Left ventricle myocardium superior (tissue), 1 donor: ENCODE measurements around the gene METTL4. TPM values are rescaled to one million over a fixed set of nuclear protein-coding genes. Genes with fewer than 3 reads are reported as not detected.
"Not testable (repeated sequence)": the region's sequence is repeated elsewhere in the genome, so short reads cannot be mapped to it uniquely, and the experiment has no call there.

Source experiments
- ATAC-seq: fragments of 200-7000 bp; cut with Tn5 transposase; one replicate; pipeline ENCODE4 v1.9.1; 2020; ENCODE audit warnings: mild to moderate bottlenecking, moderate library complexity
- DNase-seq: peaks from one replicate; pipeline ENCODE4 v3.0.0-alpha.2; 2020
- intact Hi-C: fragments of 100-400 bp; cut with micrococcal nuclease; formaldehyde crosslinking; loops from one replicate; pipeline ENCODE4 v1.11.0; 2022
- total RNA-seq: library from RNA; stranded (reverse); fragmentation: NEBNext Ultra II Directional; extraction: Animal tissue kit (Norgen Biotek cat#: 25700); gene quantifications from one replicate; pipeline ENCODE4 v1.2.1, GENCODE V29; 2021
- donor health status: DM: no; HTN: yes; CAD: no; lungs with severe emphysema.

The METTL4 gene
- total RNA-seq, 1 donor from 2014 or later, result 5.9 TPM

GRCh38 chr18:2531751-2532150 lies 39.6 kb downstream of the METTL4 start:
- ATAC-seq, result no peak

GRCh38 chr18:2529154-2529553 lies 42.2 kb downstream of the METTL4 start:
- DNase-seq (no peak), ATAC-seq (no peak)
- intact Hi-C loops, result no loop called here

More at GRCh38 chr18:2531751-2532150, 39.6 kb downstream of the METTL4 start:
- intact Hi-C loops, result no loop called here
- DNase-seq, result no peak

- intact Hi-C loops, result no loop called here
- DNase-seq, result no peak
- no peak for ATAC-seq
Measured at GRCh38 chr18:2526329-2526728, 45.0 kb downstream of the METTL4 start.

GRCh38 chr18:2524794-2525198 lies 46.5 kb downstream of the METTL4 start:
- ATAC-seq, DNase-seq, intact Hi-C loops: not testable (repeated sequence)

GRCh38 chr18:2522112-2522511 lies 49.2 kb downstream of the METTL4 start:
- intact Hi-C loops, result no loop called here
- ATAC-seq, result no peak
- no peak for DNase-seq

GRCh38 chr18:2518473-2518872 lies 52.8 kb downstream of the METTL4 start:
- DNase-seq (no peak), ATAC-seq (peak; percentile 37)
- intact Hi-C loops, result no loop called here

- intact Hi-C loops, result no loop called here
- ATAC-seq, result no peak
Measured at GRCh38 chr18:2515908-2516625, 55.2 kb downstream of the METTL4 start.

GRCh38 chr18:2515171-2515787 lies 56.0 kb downstream of the METTL4 start:
- no peak for ATAC-seq
- DNase-seq, result no peak
- intact Hi-C loops, result no loop called here

More at GRCh38 chr18:2515908-2516625, 55.2 kb downstream of the METTL4 start:
- DNase-seq, result no peak

GRCh38 chr18:2513616-2514015 lies 57.7 kb downstream of the METTL4 start:
- DNase-seq, result no peak
- ATAC-seq, result no peak
- intact Hi-C loops, result no loop called here

- DNase-seq (no peak), ATAC-seq (no peak)
- intact Hi-C loops, result no loop called here
Measured at GRCh38 chr18:2512059-2512458, 59.2 kb downstream of the METTL4 start.

- ATAC-seq (no peak), DNase-seq (no peak)
- intact Hi-C loops, result no loop called here
Measured at GRCh38 chr18:2511451-2511850, 59.9 kb downstream of the METTL4 start.

GRCh38 chr18:2510416-2510815 lies 60.9 kb downstream of the METTL4 start:
- ATAC-seq (no peak), DNase-seq (no peak)
- intact Hi-C loops, result no loop called here

- no peak for DNase-seq
- intact Hi-C loops, result no loop called here
- no peak for ATAC-seq
Measured at GRCh38 chr18:2508678-2509077, 62.6 kb downstream of the METTL4 start.

- intact Hi-C loops, result no loop called here
- no peak for ATAC-seq
- DNase-seq, result no peak
Measured at GRCh38 chr18:2508155-2508554, 63.1 kb downstream of the METTL4 start.

GRCh38 chr18:2504642-2505041 lies 66.7 kb downstream of the METTL4 start:
- intact Hi-C loops, result no loop called here
- DNase-seq (no peak), ATAC-seq (no peak)

GRCh38 chr18:2502880-2503279 lies 68.4 kb downstream of the METTL4 start:
- intact Hi-C loops, result no loop called here
- DNase-seq (no peak), ATAC-seq (no peak)

GRCh38 chr18:2502394-2502793 lies 68.9 kb downstream of the METTL4 start:
- DNase-seq, result no peak
- intact Hi-C loops, result no loop called here
- no peak for ATAC-seq

GRCh38 chr18:2497797-2498196 lies 73.5 kb downstream of the METTL4 start:
- DNase-seq (no peak), ATAC-seq (no peak)
- intact Hi-C loops, result no loop called here

- DNase-seq, result no peak
- ATAC-seq, result no peak
- intact Hi-C loops, result no loop called here
Measured at GRCh38 chr18:2495381-2495780, 75.9 kb downstream of the METTL4 start.

GRCh38 chr18:2494921-2495320 lies 76.4 kb downstream of the METTL4 start:
- ATAC-seq, result no peak
- intact Hi-C loops, result no loop called here
- no peak for DNase-seq
